GM10248 (cell line): ENCODE measurements around the gene C2orf92.

ENCODE experiments used
- CTCF ChIA-PET: fragments of 300-600 bp; sonication (Branson Sonifier 250); formaldehyde crosslinking; extraction: SDS; loops from one replicate; lab custom pipeline; 2021; ENCODE audit warnings: antibody characterized with exemption; lab: Yijun Ruan, JAX
- POLR2A ChIA-PET: fragments of 350-650 bp; sonication (Branson Sonifier 250); formaldehyde crosslinking; extraction: SDS; loops from one replicate; lab custom pipeline; 2020; ENCODE audit warnings: antibody characterized with exemption; lab: Yijun Ruan, JAX
- DNase-seq: peaks from one replicate; pipeline ENCODE4 v3.0.0; 2012; ENCODE audit errors: extremely low spot score
- CTCF ChIP-seq: IDR thresholded peaks from 2 replicates; pipeline ENCODE4 v1.5.1; 2012; ENCODE audit warnings: mild to moderate bottlenecking, low read depth; ENCODE audit errors: extremely low read depth, missing control alignments, control extremely low read depth

The C2orf92 gene

GRCh38 chr2:97656129-97656755 lies 13.3 kb upstream of the C2orf92 start:
- no peak for DNase-seq
- POLR2A ChIA-PET = interaction anchor here (2.1 kb wide), 1 partner anchor 10 kb away, joined by 9 read pairs; the partner anchor contains the start of gene COX5B
- no peak for TF ChIP-seq CTCF
- CTCF ChIA-PET = interaction anchor here (0.7 to 1.8 kb wide), 3 partner anchors 9 to 44 kb away, joined by 3 to 5 read pairs (median 4); no protein-coding TSS in a partner anchor

GRCh38 chr2:97656905-97657587 lies 12.5 kb upstream of the C2orf92 start:
- ChIA-PET POLR2A (interaction anchor here (2.1 kb wide), 1 partner anchor 11 kb away, joined by 9 read pairs; the partner anchor contains the start of gene COX5B), CTCF (interaction anchor here (0.7 to 1.3 kb wide), 4 partner anchors 8 to 41 kb away, joined by 3 to 4 read pairs (median 3); no protein-coding TSS in a partner anchor)
- DNase-seq = no peak
- no peak for TF ChIP-seq CTCF

- ChIA-PET POLR2A (interaction anchor here (2.1 kb wide), 1 partner anchor 12 kb away, joined by 9 read pairs; the partner anchor contains the start of gene COX5B), CTCF (interaction anchor here (0.8 to 7.1 kb wide), 3 partner anchors 11 to 40 kb away, joined by 3 to 54 read pairs (median 3); partner anchors contain the start of gene COX5B)
- no peak for TF ChIP-seq CTCF
- DNase-seq = no peak
Measured at GRCh38 chr2:97657986-97658690, 11.4 kb upstream of the C2orf92 start.

DNA sequence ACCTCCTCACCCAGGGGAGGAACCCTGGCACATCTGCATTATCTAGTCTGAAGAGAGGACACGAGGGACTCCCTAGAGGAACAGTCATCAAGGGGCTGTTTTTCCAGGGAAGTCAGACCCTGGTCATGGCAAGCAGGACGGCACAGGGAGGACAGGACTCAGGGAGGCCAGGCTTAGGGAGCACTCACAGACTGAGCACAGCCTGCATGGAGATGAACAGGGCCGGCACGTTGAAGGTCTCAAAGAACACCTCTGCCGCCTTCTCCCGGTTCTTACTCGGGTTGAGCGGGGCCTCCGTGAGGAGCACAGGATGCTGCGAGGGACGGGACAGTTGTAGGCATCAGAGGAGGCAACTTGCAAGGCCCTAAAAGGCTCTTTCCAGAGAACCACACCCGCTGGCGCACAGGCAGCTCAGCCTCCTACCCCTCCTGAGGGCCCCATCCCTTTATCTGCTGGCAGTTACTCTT lies 10.8 kb upstream of the C2orf92 start:
- no peak for DNase-seq
- CTCF ChIA-PET = interaction anchor here (7.1 kb wide), 1 partner anchor 12 kb away, joined by 54 read pairs; the partner anchor contains the start of gene COX5B
- POLR2A ChIA-PET = no interaction called here
- no peak for TF ChIP-seq CTCF

DNA sequence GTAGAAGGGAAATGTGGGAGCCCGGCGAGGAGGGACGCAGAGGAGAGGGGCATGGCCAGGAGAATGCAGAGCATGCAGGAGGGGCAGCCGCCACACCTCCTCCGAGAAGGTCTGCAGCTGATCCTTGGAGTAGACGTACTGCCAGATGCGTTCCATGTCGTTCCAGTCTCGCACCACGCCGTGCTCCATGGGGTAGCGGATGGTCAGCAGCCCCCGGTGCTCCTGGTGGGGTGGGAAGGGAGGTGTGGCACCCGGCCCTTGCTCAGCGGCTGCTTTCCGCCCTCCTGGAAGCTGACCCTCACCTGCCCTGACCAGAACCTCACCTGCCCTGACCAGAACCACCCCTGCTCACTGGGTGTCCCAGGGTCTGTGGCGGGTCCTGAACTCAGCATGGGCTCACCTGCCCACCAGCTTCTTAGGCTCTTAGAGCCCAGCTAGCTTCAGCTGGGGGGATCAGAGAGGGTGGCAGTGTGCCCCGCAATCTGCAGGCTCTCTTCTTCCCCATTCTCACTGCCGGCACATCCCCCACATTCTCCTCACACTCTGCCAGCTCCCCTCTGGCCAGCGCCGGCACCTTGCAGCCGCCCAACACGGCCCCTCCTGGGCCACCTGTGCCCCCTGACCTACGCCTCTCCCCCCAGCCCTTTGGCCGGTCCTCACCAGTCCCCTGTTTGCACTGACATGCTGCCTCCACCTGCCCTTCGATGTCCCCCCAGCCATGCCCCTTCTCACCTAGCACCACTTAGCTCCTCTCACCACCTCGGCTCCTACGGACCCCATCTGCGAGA lies 10.1 kb upstream of the C2orf92 start:
- TF ChIP-seq CTCF = no peak
- POLR2A ChIA-PET = interaction anchor here (0.8 to 1.9 kb wide), 2 partner anchors 9 to 14 kb away, joined by 3 to 7 read pairs; partner anchors contain the start of gene COX5B
- DNase-seq = no peak
- CTCF ChIA-PET = interaction anchor here (1.4 to 7.1 kb wide), 4 partner anchors 9 to 69 kb away, joined by 7 to 54 read pairs (median 11); partner anchors contain the start of gene COX5B
